ENCODE results near the gene CALB2. TPM values are rescaled to one million over a fixed set of nuclear protein-coding genes. Genes with fewer than 3 reads are reported as not detected.

Gene CALB2
- total and polyA plus RNA-seq, 2 of the 8 experiments (the other 6 are each of a cell fraction or from before 2014, with no cell fraction given): 1.9 to 2.6 TPM

DNA sequence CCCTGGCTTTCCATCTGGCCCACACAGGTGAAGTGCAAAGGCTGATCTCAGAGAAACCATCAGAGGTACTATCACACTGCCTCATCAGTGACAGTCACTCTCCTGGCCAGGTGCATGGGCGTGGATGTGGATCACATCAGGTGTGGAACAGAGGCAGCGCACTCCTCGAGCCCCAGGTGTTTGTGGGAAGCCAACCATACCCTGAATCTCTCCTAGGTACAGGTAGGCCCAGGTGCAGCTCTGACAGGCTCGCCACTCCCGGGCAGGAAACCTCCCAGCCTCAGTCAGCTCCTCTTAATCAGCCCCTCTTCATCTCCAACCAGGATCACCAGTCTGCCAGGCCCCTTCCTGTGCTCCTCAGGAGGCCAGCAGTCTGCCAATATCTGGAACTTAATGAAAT, 51.6 kb downstream of the CALB2 start:
- CTCF ChIA-PET (ENCODE audit: partially characterized antibody): interaction anchor here (0.6 to 6.3 kb wide), 11 partner anchors 14 to 818 kb away, joined by 3 to 99 read pairs (median 32); partner anchors contain the start of gene CALB2
- Histone ChIP-seq H4K91ac (replicated peaks; ENCODE audit: insufficient read length, low read length) (no peak overlapping the region), H4K8ac (ENCODE audit: extremely low read depth, insufficient read depth, low read length) (no peak overlapping the region), H3K9me3 (ENCODE audit: insufficient read depth in 2 of 2, low read depth in 1 of 2, low read length in 1 of 2) (no peaks in the 10 kb centered on the region), H3K4me3 (ENCODE audit: extremely low read depth in 1 of 4, insufficient read depth in 2 of 4, low read depth in 3 of 4, low read length in 4 of 4) (no peak overlapping the region), H3K23ac (ENCODE audit: insufficient read length) (no peak overlapping the region), H2BK120ac (replicated peaks; ENCODE audit: low read depth, low read length) (no peak overlapping the region), H2BK12ac (ENCODE audit: low read depth, low read length) (no peak overlapping the region), H3K14ac (ENCODE audit: insufficient read length) (no peak overlapping the region), H3K56ac (replicated peaks; ENCODE audit: insufficient read length, low read depth, low read length) (no peak overlapping the region), H3K23me2 (ENCODE audit: low read depth, low read length) (peaks cover 2% of the 10 kb centered on the region), H3K4me2 (ENCODE audit: insufficient read depth in 1 of 2, low read depth in 2 of 2, low read length in 2 of 2) (no peak overlapping the region), H3K27me3 (replicated peaks in 1 of 4; ENCODE audit: control insufficient read depth in 3 of 4, extremely low read depth in 1 of 4, insufficient read depth in 3 of 4, low read length in 3 of 4) (peaks cover 0 to 2% (median under 1%) of the 10 kb centered on the region in 4 experiments; a peak in 1 of 7 replicates), H3K4me1 (replicated peaks in 1 of 4; ENCODE audit: control insufficient read depth in 3 of 4, insufficient read depth in 4 of 4, low read length in 3 of 4) (peaks cover 0 to 4% (median 0%) of the 10 kb centered on the region in 4 experiments; a peak in 2 of 7 replicates), H2BK5ac (ENCODE audit: low read depth, low read length) (no peak overlapping the region), H4K5ac (ENCODE audit: insufficient read length, low read depth, low read length) (no peak overlapping the region), H3K79me2 (ENCODE audit: control insufficient read depth in 1 of 2, insufficient read depth in 2 of 2, low read length in 2 of 2) (no peaks in the 10 kb centered on the region), H2AFZ (ENCODE audit: low read length) (no peak overlapping the region), H4K20me1 (replicated peaks in 1 of 2; ENCODE audit: control insufficient read depth in 1 of 2, insufficient read depth in 2 of 2, low read length in 2 of 2) (no peaks in the 10 kb centered on the region), H2AK5ac (ENCODE audit: low read depth, low read length) (no peak overlapping the region), H3K18ac (ENCODE audit: extremely low read depth, low read length) (no peak overlapping the region), H3K36me3 (ENCODE audit: control insufficient read depth in 2 of 4, insufficient read depth in 4 of 4, low read length in 3 of 4) (no peaks in the 10 kb centered on the region), H2BK20ac (ENCODE audit: low read length) (no peak overlapping the region), H3K9ac (replicated peaks in 1 of 4; ENCODE audit: extremely low read depth in 1 of 4, low read depth in 3 of 4, low read length in 3 of 4) (no peak overlapping the region), H3K79me1 (ENCODE audit: low read depth, low read length) (no peaks in the 10 kb centered on the region), H3K4ac (replicated peaks; ENCODE audit: insufficient read length, low read depth, low read length) (no peak overlapping the region), H2BK15ac (ENCODE audit: low read length) (peak overlapping the region; percentile 65; the same call in 1 of the 2 replicates), H3K27ac (ENCODE audit: low read depth, low read length) (no peak overlapping the region)
- no peak for DNase-seq (ENCODE audit: low read depth in 1 of 2, low spot score in 2 of 2)
- no peak for TF ChIP-seq CBX5 (IDR thresholded peaks at IDR 0.05; ENCODE audit: low read depth, low read length)
- no peak for TF ChIP-seq PHF8 (conservative IDR thresholded peaks at IDR 0.05; ENCODE audit: low read depth, low read length)
- TF ChIP-seq, protein P1, sequence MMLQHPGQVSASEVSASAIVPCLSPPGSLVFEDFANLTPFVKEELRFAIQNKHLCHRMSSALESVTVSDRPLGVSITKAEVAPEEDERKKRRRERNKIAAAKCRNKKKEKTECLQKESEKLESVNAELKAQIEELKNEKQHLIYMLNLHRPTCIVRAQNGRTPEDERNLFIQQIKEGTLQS (IDR thresholded peaks at IDR 0.05; ENCODE audit: insufficient read depth, low read depth, low read length): no peak
- TF ChIP-seq POLR2AphosphoS5 (IDR thresholded peaks at IDR 0.05; ENCODE audit: low read depth, low read length): no peak
- no peak for TF ChIP-seq CEBPB (IDR thresholded peaks at IDR 0.05; ENCODE audit: low read depth, low read length)
- TF ChIP-seq CHD2 (IDR thresholded peaks at IDR 0.05; ENCODE audit: low read length): no peak
- 88% methylated on average over 5 of the region's 5 CpGs; no CpG with 5 or more reads in 1 of the 2 experiments for WGBS, 2 experiments (ENCODE audit: extremely low coverage in 1 of 2, insufficient coverage in 1 of 2, insufficient read length in 1 of 2, insufficient replicate concordance in 2 of 2, low coverage in 1 of 2, low lambda C conversion rate in 2 of 2, missing lambda C conversion rate in 1 of 2)
- FAIRE-seq: no peak
- POLR2A ChIA-PET (ENCODE audit: partially characterized antibody): interaction anchor here (0.7 to 1.2 kb wide), 2 partner anchors 16 to 52 kb away, joined by 3 to 4 read pairs; partner anchors contain the start of gene ZNF23

Measured in H1 (cell line).